GM12864 (cell line): ENCODE data around the gene SLC35G2.
"Not testable (repeated sequence)": the region's sequence is repeated elsewhere in the genome, so short reads cannot be mapped to it uniquely, and the experiment has no call there.

ENCODE experiments used
- DNase-seq: peaks from one replicate; pipeline ENCODE4 v3.0.0-alpha.2; 2011; ENCODE audit warnings: low read depth
- H3K4me3 ChIP-seq: 2 replicates; pipeline ENCODE4 v1.5.1; 2011; ENCODE audit warnings: mild to moderate bottlenecking, low read depth, low read length, control low read depth
- CTCF ChIP-seq: IDR thresholded peaks from 2 replicates; pipeline ENCODE4 v1.5.1; 2011; ENCODE audit warnings: low read depth, mild to moderate bottlenecking, moderate library complexity, low read length, control low read depth, inconsistent platforms; ENCODE audit errors: missing control alignments

The SLC35G2 gene

GRCh38 chr3:136899622-136900158, 80.8 kb downstream of the SLC35G2 start:
- DNase-seq = no peak
- H3K4me3 ChIP-seq = no peak overlapping the region
- no peak for TF ChIP-seq CTCF

GRCh38 chr3:136900694-136901093, 81.8 kb downstream of the SLC35G2 start:
- DNase-seq, H3K4me3 ChIP-seq: not testable (repeated sequence)

- H3K4me3 ChIP-seq = no peak overlapping the region
- no peak for DNase-seq
- no peak for TF ChIP-seq CTCF
Measured at GRCh38 chr3:136901391-136901790, 82.5 kb downstream of the SLC35G2 start.

- not testable (repeated sequence) for DNase-seq, H3K4me3 ChIP-seq
Measured at GRCh38 chr3:136902530-136902929, 83.6 kb downstream of the SLC35G2 start.

GRCh38 chr3:136903899-136904298, 85.0 kb downstream of the SLC35G2 start:
- no peak for DNase-seq
- no peak overlapping the region for H3K4me3 ChIP-seq
- no peak for TF ChIP-seq CTCF

- H3K4me3 ChIP-seq = no peak overlapping the region
- no peak for DNase-seq
- no peak for TF ChIP-seq CTCF
Measured at GRCh38 chr3:136904746-136905145, 85.8 kb downstream of the SLC35G2 start.
